KMS-11 (cell line): Measurements from ENCODE around the gene KLK13.

ENCODE experiments used
- H2AFZ ChIP-seq: fragments of 200-600 bp; sonication (generic); 2 replicates; pipeline ENCODE4 v1.6.1; 2016; ENCODE audit warnings: antibody characterized with exemption, mixed run types, low read depth
- H3K27ac ChIP-seq: fragments of 200-600 bp; sonication (generic); 2 replicates; pipeline ENCODE4 v1.6.1; 2016; ENCODE audit warnings: mild to moderate bottlenecking, mixed run types
- H3K27me3 ChIP-seq: fragments of 200-600 bp; sonication (generic); 2 replicates; pipeline ENCODE4 v1.6.1; 2017; ENCODE audit warnings: mild to moderate bottlenecking, low read depth, mixed run types, moderate library complexity; ENCODE audit not compliant: insufficient read depth
- H3K36me3 ChIP-seq: fragments of 200-600 bp; sonication (generic); 2 replicates; pipeline ENCODE4 v1.6.1; 2017; ENCODE audit warnings: mild to moderate bottlenecking, mixed run types; ENCODE audit not compliant: insufficient read depth
- H3K4me1 ChIP-seq: fragments of 200-600 bp; sonication (generic); 2 replicates; pipeline ENCODE4 v1.6.1; 2016; ENCODE audit warnings: mild to moderate bottlenecking, low read depth, mixed run types; ENCODE audit not compliant: poor library complexity, severe bottlenecking
- H3K4me2 ChIP-seq: fragments of 200-600 bp; sonication (generic); 2 replicates; pipeline ENCODE4 v1.7.0; 2016; ENCODE audit warnings: mild to moderate bottlenecking, mixed run types
- H3K4me3 ChIP-seq: fragments of 200-600 bp; sonication (generic); IDR thresholded peaks from 2 replicates; pipeline ENCODE4 v1.6.1; 2017; ENCODE audit warnings: low read depth, low read length, mixed read lengths; ENCODE audit not compliant: insufficient read depth
- H3K79me2 ChIP-seq: fragments of 200-600 bp; sonication (generic); 2 replicates; pipeline ENCODE4 v1.6.1; 2016; ENCODE audit warnings: low read depth, mixed run types; ENCODE audit not compliant: insufficient read depth
- H3K9ac ChIP-seq: fragments of 200-600 bp; sonication (generic); 2 replicates; pipeline ENCODE4 v1.6.1; 2016; ENCODE audit warnings: mild to moderate bottlenecking, mixed run types
- H4K20me1 ChIP-seq: fragments of 200-600 bp; sonication (generic); 2 replicates; pipeline ENCODE4 v1.6.1; 2016; ENCODE audit warnings: mild to moderate bottlenecking, mixed run types; ENCODE audit not compliant: insufficient read depth
- TF ChIP-seq, protein P1 (sequence below): fragments of 200-600 bp; sonication (generic); conservative IDR thresholded peaks from 2 replicates; pipeline ENCODE4 v1.6.1; 2017; ENCODE audit warnings: low read depth, mild to moderate bottlenecking, antibody characterized with exemption, low read length, moderate library complexity, mixed read lengths

Gene KLK13

DNA sequence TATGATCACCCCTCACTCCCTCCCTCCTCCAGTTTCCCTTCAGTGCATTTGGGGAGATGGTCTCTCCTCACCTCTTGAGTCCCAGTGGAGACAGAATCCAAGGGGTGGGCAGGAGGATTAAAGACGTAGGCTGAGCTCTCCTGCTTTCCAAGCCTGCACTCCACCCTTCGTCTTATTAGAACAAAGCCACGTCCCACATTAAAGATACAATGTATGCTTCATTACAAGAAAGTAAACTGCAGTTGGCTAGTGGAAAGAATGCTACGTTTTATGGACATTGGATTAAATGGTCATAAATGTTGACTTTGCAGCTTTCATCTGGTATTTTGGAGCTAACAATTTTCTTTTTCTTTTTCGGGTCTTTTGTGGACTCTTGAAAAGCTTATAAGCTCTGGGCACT, 37.0 kb downstream of the KLK13 start:
- TF ChIP-seq, protein P1, sequence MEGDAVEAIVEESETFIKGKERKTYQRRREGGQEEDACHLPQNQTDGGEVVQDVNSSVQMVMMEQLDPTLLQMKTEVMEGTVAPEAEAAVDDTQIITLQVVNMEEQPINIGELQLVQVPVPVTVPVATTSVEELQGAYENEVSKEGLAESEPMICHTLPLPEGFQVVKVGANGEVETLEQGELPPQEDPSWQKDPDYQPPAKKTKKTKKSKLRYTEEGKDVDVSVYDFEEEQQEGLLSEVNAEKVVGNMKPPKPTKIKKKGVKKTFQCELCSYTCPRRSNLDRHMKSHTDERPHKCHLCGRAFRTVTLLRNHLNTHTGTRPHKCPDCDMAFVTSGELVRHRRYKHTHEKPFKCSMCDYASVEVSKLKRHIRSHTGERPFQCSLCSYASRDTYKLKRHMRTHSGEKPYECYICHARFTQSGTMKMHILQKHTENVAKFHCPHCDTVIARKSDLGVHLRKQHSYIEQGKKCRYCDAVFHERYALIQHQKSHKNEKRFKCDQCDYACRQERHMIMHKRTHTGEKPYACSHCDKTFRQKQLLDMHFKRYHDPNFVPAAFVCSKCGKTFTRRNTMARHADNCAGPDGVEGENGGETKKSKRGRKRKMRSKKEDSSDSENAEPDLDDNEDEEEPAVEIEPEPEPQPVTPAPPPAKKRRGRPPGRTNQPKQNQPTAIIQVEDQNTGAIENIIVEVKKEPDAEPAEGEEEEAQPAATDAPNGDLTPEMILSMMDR = no peak
- H3K27ac ChIP-seq = no peak overlapping the region
- H3K4me3 ChIP-seq = no peak overlapping the region
- H3K4me2 ChIP-seq = no peak overlapping the region
- H3K27me3 ChIP-seq = no peaks in the 10 kb centered on the region
- H3K36me3 ChIP-seq = no peaks in the 10 kb centered on the region
- H3K79me2 ChIP-seq = no peaks in the 10 kb centered on the region
- H4K20me1 ChIP-seq = no peaks in the 10 kb centered on the region
- H2AFZ ChIP-seq = no peak overlapping the region
- no peak overlapping the region for H3K9ac ChIP-seq
- H3K4me1 ChIP-seq = no peaks in the 10 kb centered on the region

DNA sequence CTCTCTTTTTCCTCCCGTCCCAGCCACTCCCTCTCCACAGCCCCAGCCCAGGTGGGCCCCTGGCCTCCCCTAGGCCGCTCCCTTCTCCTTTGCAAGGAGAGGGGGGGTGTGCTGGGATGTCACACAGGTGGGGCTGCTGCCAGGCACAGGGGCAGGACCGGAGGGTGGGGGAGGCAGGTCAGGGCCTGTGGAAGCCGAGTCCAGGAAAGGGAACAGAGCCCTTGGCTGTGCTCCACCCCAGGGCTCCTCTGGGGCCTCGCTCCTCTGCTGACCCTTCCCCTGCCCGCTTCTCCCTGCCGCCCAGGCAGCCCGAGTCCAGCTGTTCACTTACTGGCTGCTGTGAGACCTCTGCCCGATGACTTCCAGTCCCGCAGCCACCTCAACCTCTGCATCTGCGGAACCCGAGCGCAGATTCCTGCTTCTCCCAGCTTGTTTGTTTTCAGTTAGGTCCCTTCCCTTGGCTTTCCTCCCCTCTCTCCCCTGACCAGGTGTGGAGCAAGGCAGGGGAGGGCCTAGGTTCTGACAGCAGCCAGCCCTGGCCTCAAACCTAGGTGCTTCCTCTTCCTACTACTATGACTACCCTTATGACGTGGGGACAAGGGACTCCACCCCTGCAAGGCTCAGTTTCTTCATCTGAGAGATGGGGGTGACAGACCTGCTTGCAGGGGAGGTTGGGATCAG, 37.6 kb downstream of the KLK13 start:
- no peaks in the 10 kb centered on the region for H3K27me3 ChIP-seq
- H2AFZ ChIP-seq = no peak overlapping the region
- TF ChIP-seq, protein P1 = no peak
- no peaks in the 10 kb centered on the region for H3K79me2 ChIP-seq
- H3K27ac ChIP-seq = no peak overlapping the region
- no peak overlapping the region for H3K4me3 ChIP-seq
- H4K20me1 ChIP-seq = no peaks in the 10 kb centered on the region
- no peak overlapping the region for H3K4me2 ChIP-seq
- H3K36me3 ChIP-seq = no peaks in the 10 kb centered on the region
- H3K9ac ChIP-seq = no peak overlapping the region
- H3K4me1 ChIP-seq = no peaks in the 10 kb centered on the region

DNA sequence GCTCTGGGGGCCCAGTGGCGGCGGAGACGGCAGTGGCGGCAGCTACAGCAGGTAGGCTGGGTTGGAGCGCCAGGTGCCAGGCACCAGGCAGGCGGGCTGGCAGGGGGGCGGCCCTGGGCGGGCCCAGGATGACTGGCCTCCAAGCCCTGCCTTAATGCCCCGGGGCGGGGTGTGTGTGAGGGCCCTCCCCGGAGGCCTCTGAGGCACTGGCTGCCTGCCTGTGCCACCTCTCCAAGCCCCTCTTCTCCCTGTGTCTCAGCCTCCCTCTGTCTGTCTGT, 38.4 kb downstream of the KLK13 start, which contains the start of gene KLK11:
Gene KLK11, minus strand, starts transcription at position 63 of the 278 bp plus-strand sequence. CDS start 985 bp downstream, outside the sequence.
- TF ChIP-seq, protein P1 = no peak
- H3K4me2 ChIP-seq = no peak within 1 kb of the TSS
- H3K27ac ChIP-seq = no peak within 1 kb of the TSS

DNA sequence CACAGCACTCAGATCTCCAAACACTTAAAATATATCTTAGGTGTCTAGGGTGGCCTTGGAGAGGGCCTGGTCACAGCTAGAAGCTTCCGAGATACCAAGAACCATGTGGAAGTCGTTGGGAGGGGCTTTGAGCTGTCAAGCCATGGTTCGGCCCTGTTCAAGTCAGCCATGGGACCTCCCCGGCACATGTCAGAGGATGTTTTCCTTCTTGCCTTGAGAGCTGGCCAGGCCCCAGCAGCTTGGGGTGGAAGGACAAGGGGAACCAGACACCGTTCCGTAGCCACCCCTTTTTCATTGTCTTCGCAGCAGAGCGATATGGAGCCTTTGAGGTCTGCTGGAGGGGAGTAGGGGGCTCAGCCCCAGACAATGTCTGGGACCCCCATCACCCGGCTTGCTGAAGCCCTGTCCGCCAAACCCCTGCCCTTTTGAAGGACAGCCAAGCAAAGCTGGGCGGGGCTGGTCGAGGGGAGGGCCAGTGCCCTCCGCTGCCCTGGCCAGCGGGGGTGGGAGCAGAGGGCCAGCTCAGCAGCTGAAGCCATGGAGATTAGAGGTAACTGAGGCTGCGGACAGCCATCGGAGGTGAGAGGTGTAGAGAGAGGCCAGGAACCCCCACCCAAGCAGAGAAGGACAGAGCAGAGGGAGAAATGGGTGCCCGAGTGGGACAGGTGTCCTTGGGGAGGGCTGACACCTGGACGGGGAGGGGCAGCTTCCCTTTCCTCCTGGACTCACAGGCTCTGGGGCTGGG, 38.9 kb downstream of the KLK13 start:
- TF ChIP-seq, protein P1 = no peak
- peaks cover 2% of the 10 kb centered on the region; the same call in 1 of the 2 replicates for H3K27me3 ChIP-seq

More for the DNA sequence above, 38.4 kb downstream of the KLK13 start, which contains the start of gene KLK11:
- Histone ChIP-seq H3K36me3 (no peaks in the 10 kb centered on the region), H3K4me3 (no peak within 1 kb of the TSS), H3K27me3 (peaks cover 2% of the 10 kb centered on the region; the same call in 1 of the 2 replicates), H3K4me1 (no peaks in the 10 kb centered on the region), H2AFZ (no peak within 1 kb of the TSS), H3K79me2 (no peaks in the 10 kb centered on the region), H4K20me1 (no peaks in the 10 kb centered on the region), H3K9ac (no peak within 1 kb of the TSS)

More for the DNA sequence above, 38.9 kb downstream of the KLK13 start:
- H3K27ac ChIP-seq = no peak overlapping the region
- H4K20me1 ChIP-seq = no peaks in the 10 kb centered on the region
- no peak overlapping the region for H3K4me3 ChIP-seq
- H3K4me2 ChIP-seq = no peak overlapping the region
- H3K4me1 ChIP-seq = no peaks in the 10 kb centered on the region
- H2AFZ ChIP-seq = no peak overlapping the region
- no peak overlapping the region for H3K9ac ChIP-seq
- no peaks in the 10 kb centered on the region for H3K79me2 ChIP-seq
- H3K36me3 ChIP-seq = no peaks in the 10 kb centered on the region
